Effector memory CD4-positive, alpha-beta T cell (primary cell): ENCODE results near the gene GLYAT.

ENCODE experiments used
- DNase-seq, 3 donors: peaks; one replicate each; pipeline ENCODE4 v3.0.0-alpha.2; 2020
- H3K27ac ChIP-seq: 2 replicates; pipeline ENCODE4 v1.7.0; 2013; ENCODE audit warnings: mild to moderate bottlenecking, low read length, moderate library complexity; ENCODE audit not compliant: insufficient read depth, poor library complexity, severe bottlenecking
- H3K27me3 ChIP-seq: replicated peaks from 2 replicates; pipeline ENCODE4 v1.7.0; 2013; ENCODE audit warnings: mild to moderate bottlenecking, low read length; ENCODE audit not compliant: insufficient read depth, control insufficient read depth, poor library complexity, severe bottlenecking
- H3K36me3 ChIP-seq: 2 replicates; pipeline ENCODE4 v1.7.0; 2013; ENCODE audit warnings: mild to moderate bottlenecking, low read length, moderate library complexity; ENCODE audit not compliant: control insufficient read depth, insufficient read depth
- H3K4me1 ChIP-seq: 2 replicates; pipeline ENCODE4 v1.7.0; 2013; ENCODE audit warnings: low read length, mild to moderate bottlenecking; ENCODE audit not compliant: control insufficient read depth, insufficient read depth, poor library complexity, severe bottlenecking
- H3K4me3 ChIP-seq: 2 replicates; pipeline ENCODE4 v1.7.0; 2013; ENCODE audit warnings: low read length, low read depth, mild to moderate bottlenecking; ENCODE audit not compliant: insufficient read depth, poor library complexity, severe bottlenecking
- H3K9me3 ChIP-seq: 2 replicates; pipeline ENCODE4 v1.7.0; 2013; ENCODE audit warnings: mild to moderate bottlenecking, low read length, moderate library complexity; ENCODE audit not compliant: control insufficient read depth

The GLYAT gene

GRCh38 chr11:58770627-58771457 lies 39.1 kb upstream of the GLYAT start:
- no peak overlapping the region for H3K27ac ChIP-seq

GRCh38 chr11:58770166-58770565 lies 38.4 kb upstream of the GLYAT start:
- no peak for DNase-seq
- Histone ChIP-seq H3K4me1 (no peaks in the 10 kb centered on the region), H3K36me3 (no peaks in the 10 kb centered on the region), H3K4me3 (no peak overlapping the region), H3K27ac (no peak overlapping the region), H3K27me3 (no peaks in the 10 kb centered on the region), H3K9me3 (no peaks in the 10 kb centered on the region)

More at GRCh38 chr11:58770627-58771457, 39.1 kb upstream of the GLYAT start:
- Histone ChIP-seq H3K4me3 (no peak overlapping the region), H3K27me3 (no peaks in the 10 kb centered on the region), H3K9me3 (no peaks in the 10 kb centered on the region), H3K36me3 (no peaks in the 10 kb centered on the region), H3K4me1 (no peaks in the 10 kb centered on the region)
- DNase-seq: no peak

GRCh38 chr11:58769308-58769707 lies 37.6 kb upstream of the GLYAT start:
- H3K36me3 ChIP-seq: no peaks in the 10 kb centered on the region
- H3K9me3 ChIP-seq: no peaks in the 10 kb centered on the region
- no peak for DNase-seq
- H3K4me3 ChIP-seq: no peak overlapping the region
- H3K4me1 ChIP-seq: no peaks in the 10 kb centered on the region
- no peak overlapping the region for H3K27ac ChIP-seq
- no peaks in the 10 kb centered on the region for H3K27me3 ChIP-seq

GRCh38 chr11:58768137-58768536 lies 36.4 kb upstream of the GLYAT start:
- Histone ChIP-seq H3K4me3 (no peak overlapping the region), H3K27me3 (no peaks in the 10 kb centered on the region), H3K36me3 (no peaks in the 10 kb centered on the region), H3K27ac (no peak overlapping the region), H3K9me3 (no peaks in the 10 kb centered on the region), H3K4me1 (no peaks in the 10 kb centered on the region)
- no peak for DNase-seq

- no peak for DNase-seq
- Histone ChIP-seq H3K27ac (no peak overlapping the region), H3K9me3 (no peaks in the 10 kb centered on the region), H3K4me1 (no peaks in the 10 kb centered on the region), H3K36me3 (no peaks in the 10 kb centered on the region), H3K4me3 (no peak overlapping the region), H3K27me3 (no peaks in the 10 kb centered on the region)
These were observed 33.3 kb upstream of the GLYAT start for GRCh38 chr11:58765078-58765477.

- H3K27ac ChIP-seq: no peak overlapping the region
- no peaks in the 10 kb centered on the region for H3K4me1 ChIP-seq
- DNase-seq: no peak
These were observed 31.4 kb upstream of the GLYAT start for GRCh38 chr11:58763120-58763490.

GRCh38 chr11:58762284-58763119 lies 30.8 kb upstream of the GLYAT start:
- Histone ChIP-seq H3K36me3 (no peaks in the 10 kb centered on the region), H3K27ac (no peak overlapping the region), H3K9me3 (no peaks in the 10 kb centered on the region), H3K4me3 (no peak overlapping the region), H3K27me3 (no peaks in the 10 kb centered on the region), H3K4me1 (no peaks in the 10 kb centered on the region)
- DNase-seq: no peak

More at GRCh38 chr11:58763120-58763490, 31.4 kb upstream of the GLYAT start:
- Histone ChIP-seq H3K9me3 (no peaks in the 10 kb centered on the region), H3K4me3 (no peak overlapping the region), H3K36me3 (no peaks in the 10 kb centered on the region), H3K27me3 (no peaks in the 10 kb centered on the region)

- Histone ChIP-seq H3K27ac (no peak overlapping the region), H3K9me3 (no peaks in the 10 kb centered on the region), H3K4me3 (no peak overlapping the region), H3K4me1 (no peaks in the 10 kb centered on the region), H3K27me3 (no peaks in the 10 kb centered on the region), H3K36me3 (no peaks in the 10 kb centered on the region)
- no peak for DNase-seq
These were observed 25.7 kb upstream of the GLYAT start for GRCh38 chr11:58757439-58757838.

- H3K36me3 ChIP-seq: no peaks in the 10 kb centered on the region
These were observed 14.1 kb upstream of the GLYAT start for GRCh38 chr11:58745705-58746364.

More at GRCh38 chr11:58745705-58746364, 14.1 kb upstream of the GLYAT start:
- DNase-seq: no peak
- H3K4me1 ChIP-seq: no peaks in the 10 kb centered on the region
- H3K9me3 ChIP-seq: no peaks in the 10 kb centered on the region
- H3K4me3 ChIP-seq: no peak overlapping the region
- H3K27me3 ChIP-seq: peaks cover 6% of the 10 kb centered on the region
- H3K27ac ChIP-seq: no peak overlapping the region
